HG02759 (cell line): ENCODE results near the gene INAFM2.

Source experiments
- ATAC-seq: cut with Tn5 transposase; IDR thresholded peaks from one replicate; pipeline ENCODE4 v1.9.1; 2021; ENCODE audit warnings: mild to moderate bottlenecking, moderate library complexity; ENCODE audit not compliant: unreplicated experiment

Gene INAFM2

GRCh38 chr15:40305281-40305680 is 18.2 kb upstream of the INAFM2 start:
- ATAC-seq = no peak

- no peak for ATAC-seq
Observed at GRCh38 chr15:40306371-40306770, 17.1 kb upstream of the INAFM2 start.

DNA sequence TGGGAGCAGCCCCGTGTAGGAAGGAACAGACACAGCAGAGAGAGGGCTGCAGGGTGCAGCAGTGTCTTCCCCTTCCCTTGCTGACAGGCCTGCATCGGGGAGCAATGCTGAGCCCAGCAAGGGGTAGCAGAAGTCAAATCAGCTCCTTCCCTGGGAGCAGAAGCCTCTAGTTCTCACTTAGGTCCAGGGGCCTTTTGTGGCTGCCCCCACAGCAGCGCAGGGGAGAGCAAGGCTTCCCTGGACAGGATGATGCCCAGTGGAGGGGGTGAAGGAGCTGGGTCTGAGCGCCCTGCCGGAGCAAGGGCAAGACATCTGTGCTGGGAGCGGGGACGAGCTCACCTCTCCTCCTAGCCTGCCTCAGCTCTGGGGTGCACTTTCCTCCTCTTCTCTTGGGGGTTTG is 16.6 kb upstream of the INAFM2 start:
- ATAC-seq = no peak

GRCh38 chr15:40307421-40308211 is 15.9 kb upstream of the INAFM2 start, which contains the start of gene PLCB2:
TSS of gene PLCB2 (minus strand) at chr15:40307935. CDS start at chr15:40307672, 263 bp downstream.
- peak; percentile 63 for ATAC-seq

DNA sequence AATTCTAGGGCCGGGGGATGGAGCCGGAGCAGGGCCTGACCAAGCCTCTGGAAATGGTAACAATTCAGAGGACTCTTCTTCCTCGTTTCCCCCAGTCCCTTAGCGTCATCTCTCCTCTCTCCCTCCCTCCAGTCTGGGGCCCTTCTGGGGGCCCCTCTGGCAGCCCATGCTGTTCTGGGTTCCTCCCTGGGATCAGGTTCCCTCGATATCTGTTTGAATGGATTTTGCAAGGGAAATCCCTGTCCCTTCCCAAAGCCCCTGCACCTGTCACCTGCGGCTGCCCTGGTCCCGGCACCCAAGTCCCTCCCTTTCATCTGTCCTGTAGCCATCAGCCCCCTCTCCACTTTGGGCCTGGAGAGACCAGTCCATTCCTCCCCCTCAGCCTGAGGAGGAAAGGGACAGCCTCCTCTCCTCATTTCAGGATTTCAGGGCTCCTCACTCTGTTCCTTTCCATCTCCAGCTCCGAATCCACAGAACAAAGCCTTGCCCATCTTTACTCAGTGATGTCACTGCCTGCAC is 14.1 kb upstream of the INAFM2 start:
- no peak for ATAC-seq

- ATAC-seq = no peak
Observed at GRCh38 chr15:40310001-40310959, 13.2 kb upstream of the INAFM2 start.

DNA sequence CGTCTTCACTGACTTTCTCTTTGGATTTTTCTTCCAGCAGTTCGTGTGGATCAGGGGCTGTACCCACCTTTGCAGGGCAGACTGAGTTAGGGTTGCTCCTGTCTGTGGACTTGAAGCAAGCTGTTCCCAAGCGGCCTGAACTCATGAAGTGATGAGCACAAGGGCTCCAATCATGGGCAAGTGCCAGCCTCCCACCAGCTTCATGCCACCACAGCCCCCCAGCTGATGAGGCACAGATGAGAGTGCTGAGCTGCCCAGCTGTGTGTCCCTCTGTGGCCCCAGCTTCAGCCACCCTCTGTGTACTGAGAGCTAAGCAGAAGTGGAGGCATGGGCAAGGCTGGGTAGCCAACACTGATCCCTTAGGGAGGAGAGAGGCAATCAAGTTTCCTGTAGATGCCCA is 12.5 kb upstream of the INAFM2 start:
- no peak for ATAC-seq

GRCh38 chr15:40312370-40313158 is 10.9 kb upstream of the INAFM2 start:
- no peak for ATAC-seq

- no peak for ATAC-seq
Observed at GRCh38 chr15:40313531-40314398, 9.7 kb upstream of the INAFM2 start.

DNA sequence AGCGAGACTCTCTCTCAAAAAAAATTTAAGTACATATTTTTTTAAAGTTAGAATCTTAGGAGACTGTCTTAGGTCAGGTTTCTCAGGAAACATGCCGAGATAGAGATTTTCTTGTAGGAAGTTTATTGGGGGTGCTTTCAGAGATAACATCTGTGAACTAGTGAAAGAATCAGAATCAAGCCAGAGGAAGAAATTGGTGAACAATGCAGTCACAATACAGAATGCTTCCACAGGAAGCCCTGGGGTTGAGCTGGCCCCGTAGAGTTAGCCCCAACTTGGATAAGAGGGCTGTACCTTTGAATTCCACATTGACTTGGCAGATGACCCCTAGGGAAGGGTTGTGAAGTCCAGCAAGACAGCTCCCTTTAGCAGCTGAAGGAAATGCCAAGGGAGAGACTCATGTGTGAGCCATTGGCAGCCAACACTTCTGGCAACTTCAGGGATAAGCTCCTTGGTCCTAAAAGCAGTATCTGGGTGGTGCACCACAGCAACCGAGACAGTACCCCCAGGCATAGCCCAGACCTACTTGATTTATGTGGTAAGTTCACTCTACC is 8.7 kb upstream of the INAFM2 start:
- no peak for ATAC-seq

DNA sequence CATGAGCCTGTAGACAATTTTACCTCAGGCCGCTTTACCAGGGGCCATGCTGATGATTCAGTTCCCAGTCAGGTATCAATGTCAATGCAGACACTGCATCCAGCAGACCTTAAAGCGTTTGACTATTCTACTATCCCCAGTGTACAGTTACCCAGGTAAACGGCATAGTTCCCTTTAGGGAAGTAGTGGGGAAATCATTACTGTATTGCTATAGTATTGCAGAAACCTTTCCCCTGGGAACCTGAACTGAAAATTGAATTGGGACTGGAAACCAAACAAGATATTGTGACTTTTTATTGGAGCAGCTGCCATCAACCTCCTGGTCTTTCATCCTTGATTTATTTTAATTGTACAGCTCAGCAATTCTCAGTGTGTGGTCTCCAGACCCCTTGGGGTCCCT is 6.6 kb upstream of the INAFM2 start:
- ATAC-seq = no peak

GRCh38 chr15:40317580-40317979 is 5.9 kb upstream of the INAFM2 start:
- no peak for ATAC-seq

GRCh38 chr15:40320409-40320808 is 3.1 kb upstream of the INAFM2 start:
- ATAC-seq = no peak

GRCh38 chr15:40320931-40321371 is 2.5 kb upstream of the INAFM2 start:
- ATAC-seq = no peak

DNA sequence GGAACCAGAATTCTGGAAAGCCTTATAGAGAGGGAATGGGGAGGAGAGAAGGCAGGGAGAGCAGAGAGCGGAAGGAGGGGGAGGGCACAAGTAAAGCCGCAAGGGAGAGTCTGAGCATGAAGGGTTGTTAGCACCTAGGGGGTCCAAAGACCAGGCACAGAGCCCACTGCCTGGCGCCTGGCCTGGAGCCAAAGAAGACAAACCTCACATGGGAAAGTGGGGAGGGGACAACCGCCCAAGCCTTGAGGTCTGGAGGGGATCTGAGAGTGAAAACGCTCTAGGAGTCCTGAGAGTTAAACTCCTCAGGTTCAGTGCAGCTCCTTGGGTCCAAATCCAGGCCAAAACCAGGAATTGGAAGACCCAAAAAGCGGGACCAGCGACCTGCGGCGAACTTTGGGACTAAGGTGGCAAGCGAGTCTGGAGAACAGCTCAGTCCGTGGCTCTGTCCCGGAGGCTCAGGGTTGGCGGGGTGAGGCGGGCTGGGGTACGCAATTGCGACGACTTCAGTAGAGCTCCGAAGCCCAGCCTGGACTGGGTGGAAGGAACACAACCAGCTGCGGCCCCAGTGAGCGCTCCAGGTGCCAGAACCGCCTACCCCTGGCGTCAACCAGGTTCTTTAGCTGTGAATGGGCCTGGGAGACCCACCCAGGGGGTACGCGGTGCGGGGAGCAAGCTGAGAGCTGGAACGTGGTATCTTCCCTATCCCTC is 807 bp upstream of the INAFM2 start:
- ATAC-seq = no peak

DNA sequence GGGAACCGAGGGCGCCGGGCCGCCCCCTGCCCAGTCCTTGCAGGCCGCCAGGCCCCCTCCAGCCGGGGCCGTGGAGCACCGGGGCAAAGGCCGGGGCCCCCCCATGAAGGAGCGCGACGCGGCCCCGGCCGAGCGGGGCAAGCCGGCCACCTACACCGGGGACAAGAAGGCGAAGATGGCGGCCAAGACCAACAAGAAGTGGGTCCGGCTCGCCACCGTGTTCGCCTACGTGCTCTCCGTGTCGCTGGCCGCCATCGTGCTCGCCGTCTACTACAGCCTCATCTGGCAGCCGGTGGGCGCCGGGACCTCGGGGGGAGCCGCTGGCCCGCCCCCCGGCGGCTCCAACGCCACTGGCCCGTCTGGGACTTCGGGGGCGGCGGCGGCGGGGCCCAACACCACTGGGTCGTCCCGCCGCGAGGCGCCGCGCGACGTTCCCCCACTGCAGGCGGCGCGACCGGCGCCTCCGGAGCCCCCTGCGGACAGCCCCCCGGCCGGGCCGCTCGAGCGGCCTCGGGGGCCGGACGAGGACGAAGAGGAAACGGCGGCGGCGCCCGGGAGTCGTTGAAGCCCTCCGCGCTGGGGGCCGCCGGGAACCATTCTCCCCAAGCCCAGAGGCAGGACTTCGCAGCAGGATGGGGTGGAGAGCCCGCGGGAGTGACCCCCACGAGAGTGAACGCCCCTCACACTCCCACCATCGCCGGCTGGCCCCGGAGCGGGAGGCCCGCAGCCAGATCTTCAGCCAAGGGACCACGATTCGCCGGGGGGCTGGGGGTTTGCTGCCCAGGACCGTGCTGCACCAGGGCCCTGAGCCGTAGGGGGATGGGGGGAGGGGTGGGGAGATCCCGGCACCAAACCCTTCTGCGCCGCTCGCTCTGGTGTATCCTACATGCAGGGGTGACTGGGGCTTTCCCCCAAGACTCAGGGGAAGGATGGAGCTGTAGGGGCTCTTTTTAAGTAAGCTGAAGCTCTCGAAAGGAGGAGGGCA is 753 bp downstream of the INAFM2 start:
- ATAC-seq = peak; percentile 9

DNA sequence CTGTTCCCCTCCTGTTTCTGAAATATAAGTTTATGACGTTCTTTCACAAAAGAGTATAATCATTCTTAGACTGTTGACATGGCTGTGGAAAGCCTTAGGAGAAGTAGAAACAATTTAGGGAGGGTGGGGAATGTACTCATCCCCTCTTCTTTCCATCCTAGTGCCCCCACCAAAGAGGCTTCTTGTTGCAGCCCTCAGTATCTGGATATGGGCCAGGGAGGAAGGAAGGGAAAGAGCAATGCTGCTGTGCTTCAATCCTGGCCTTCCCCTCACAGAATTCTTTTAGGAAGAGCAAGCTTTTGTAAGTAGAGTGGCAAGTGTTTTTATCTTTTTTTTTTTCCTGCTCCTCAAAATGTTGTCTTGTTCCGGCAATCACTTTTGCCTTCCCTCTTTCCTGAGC is 1.7 kb downstream of the INAFM2 start:
- ATAC-seq = no peak

- ATAC-seq = no peak
Observed at GRCh38 chr15:40325700-40326099, 2.2 kb downstream of the INAFM2 start.
